Motor neuron (in vitro differentiated cells): Measurements from ENCODE around the gene ABCA2. TPM values are rescaled to one million over a fixed set of nuclear protein-coding genes. Genes with fewer than 3 reads are reported as not detected.
A peak's percentile ranks its signal among the peaks of the same experiment; 100 is the strongest.

Experiments
- ATAC-seq, 8 experiments: fragments of 200-7000 bp; cut with Tn5 transposase; replicated peaks in 6 of 8; 2 replicates each; pipeline ENCODE4 v1.8.0; 2021; ENCODE audit warnings: mild to moderate bottlenecking in 8 of 8, moderate library complexity in 8 of 8
- H3K27ac ChIP-seq, 2 donors: fragments of 250-450 bp; sonication (Bioruptor Pico); 2 replicates each; pipeline ENCODE4 v1.9.0; 2021; ENCODE audit warnings: antibody characterized with exemption in 2 of 2, mild to moderate bottlenecking in 2 of 2, moderate library complexity in 1 of 2
- H3K4me1 ChIP-seq, 2 donors: fragments of 250-450 bp; sonication (Bioruptor Pico); replicated peaks in 1 of 2; 2 replicates each; pipeline ENCODE4 v1.6.1; 2021; ENCODE audit warnings: antibody characterized with exemption in 2 of 2, mild to moderate bottlenecking in 2 of 2, moderate library complexity in 1 of 2
- H3K4me3 ChIP-seq, 5 donors: fragments of 250-450 bp; sonication (Bioruptor Pico); 2 replicates each; pipeline ENCODE4 v1.9.0; 2021; ENCODE audit warnings: antibody characterized with exemption in 5 of 5, mild to moderate bottlenecking in 5 of 5, moderate library complexity in 4 of 5
- WGBS, 10 experiments: fragments of 450-650 bp; shearing (Covaris generic); methylation state at CpG; one replicate each; pipeline ENCODE4 v1.0.0; 2022; 5-methylcytosine and 5-hydroxymethylcytosine counted together
- in situ Hi-C, 9 experiments: fragments of 400-800 bp; cut with MboI; loops; one replicate each; pipeline ENCODE4 v1.15.0; 2021; ENCODE audit warnings: low sequenced_read_pairs in 9 of 9, low pct_unique_long_range_greater_than_20kb in 2 of 9; ENCODE audit not compliant: unreplicated experiment in 9 of 9
- total RNA-seq, 8 experiments: library from RNA; unstranded; fragments of 300-600 nt; gene quantifications; 2 replicates each; pipeline versions ENCODE4 v1.2.3 to v1.2.4, GENCODE V29; 2022

Gene ABCA2
- total RNA-seq, 8 experiments from 2014 or later, result 8.1 to 27.9 (median 18.0) TPM

DNA sequence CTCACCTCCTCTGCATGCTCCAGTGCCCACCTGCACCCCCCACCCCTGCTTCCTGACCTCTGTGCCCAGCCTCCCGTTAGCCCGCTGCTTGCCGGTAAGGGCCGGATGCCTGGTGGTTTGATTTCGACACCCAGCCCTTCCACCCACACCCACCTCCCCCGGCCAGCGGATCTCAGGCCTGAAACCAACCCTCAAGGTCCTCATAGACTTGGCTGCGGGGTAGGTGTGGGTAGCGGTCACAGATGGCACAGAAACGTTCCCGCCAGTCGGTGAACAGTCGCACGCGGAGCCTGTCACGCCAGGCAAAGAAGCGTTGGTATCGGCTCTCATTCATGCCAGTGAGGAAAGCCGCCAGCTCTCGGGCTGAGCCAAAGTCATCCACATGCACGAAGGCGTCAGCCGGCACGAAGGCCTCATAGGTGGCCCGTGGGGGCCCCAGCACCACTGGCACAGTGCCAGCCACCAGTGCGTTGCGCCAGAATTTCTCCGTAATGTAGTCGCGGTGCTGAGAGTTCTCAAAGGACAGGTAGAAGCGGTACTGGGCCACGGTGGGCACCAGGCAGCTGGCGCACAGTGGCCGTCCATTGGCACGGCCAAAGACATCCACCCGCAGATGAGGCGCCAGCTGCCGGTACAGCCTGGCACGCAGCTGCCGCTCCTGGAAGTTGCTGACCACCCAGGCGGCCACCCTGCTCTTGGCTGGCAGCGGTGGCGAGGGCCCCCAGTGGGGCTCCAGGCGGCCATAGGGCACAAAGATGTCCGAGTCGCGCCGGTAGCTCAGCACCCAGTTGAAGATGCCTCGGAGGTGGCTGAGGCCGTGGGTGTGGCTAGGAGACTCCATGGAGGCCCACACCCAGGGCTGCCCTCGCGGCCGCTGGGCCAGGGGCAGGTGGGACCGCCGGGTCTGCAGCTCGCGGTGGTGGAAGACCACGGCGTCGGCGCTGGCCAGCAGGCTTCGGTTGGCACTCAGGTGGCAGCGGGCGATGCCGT, 2.8 kb upstream of the ABCA2 start:
- in situ Hi-C loops, result loop anchor here in 7 of 9 experiments (25.0 kb wide), 1 partner anchor 244 kb away; the partner anchor contains the start of genes CCDC183 (in 7 of the 7) and TMEM141 (in 7 of the 7)
- 80 to 95% (median 89%) methylated on average over 3 to 17 of the region's 65 CpGs; no CpG with 5 or more reads in 6 of the 10 experiments for WGBS, 10 experiments

GRCh38 chr9:137030006-137030405, 2.0 kb upstream of the ABCA2 start:
- 60 to 67% methylated on average over 1 to 3 of the region's 15 CpGs; no CpG with 5 or more reads in 8 of the 10 experiments for WGBS, 10 experiments
- ATAC-seq, result no peak
- Histone ChIP-seq H3K4me1 (peaks cover 41 to 46% of the 10 kb centered on the region in 2 donors), H3K27ac (no peak overlapping the region), H3K4me3 (no peak overlapping the region)
- in situ Hi-C loops, result loop anchor here in 7 of 9 experiments (25.0 kb wide), 1 partner anchor 243 kb away; the partner anchor contains the start of genes CCDC183 (in 7 of the 7) and TMEM141 (in 7 of the 7)

More for the DNA sequence above, 2.8 kb upstream of the ABCA2 start:
- H3K4me1 ChIP-seq, result peaks cover 34 to 39% of the 10 kb centered on the region in 2 donors
- no peak for ATAC-seq
- no peak overlapping the region for H3K27ac ChIP-seq
- H3K4me3 ChIP-seq, result no peak overlapping the region

- in situ Hi-C loops, result loop anchor here in 7 of 9 experiments (25.0 kb wide), 1 partner anchor 242 kb away; the partner anchor contains the start of genes CCDC183 (in 7 of the 7) and TMEM141 (in 7 of the 7)
- ATAC-seq, result peak in 7 of 8 experiments; percentile 6 to 65 (median 12)
- Histone ChIP-seq H3K4me1 (peaks cover 41 to 46% of the 10 kb centered on the region in 2 donors), H3K27ac (peak overlapping the region in 1 of 2 donors; percentile 86), H3K4me3 (peak overlapping the region; percentile 45 to 59 (median 47))
- WGBS, 10 experiments, result 17 to 92% (median 72%) methylated on average over 2 to 6 of the region's 19 CpGs; no CpG with 5 or more reads in 4 of the 10 experiments
Measured at GRCh38 chr9:137029058-137029936, 1.3 kb upstream of the ABCA2 start.

- peaks cover 41 to 46% of the 10 kb centered on the region in 2 donors for H3K4me1 ChIP-seq
- WGBS, 10 experiments, result 0 to 10% (median 0%) methylated on average over 1 to 5 of the region's 98 CpGs; no CpG with 5 or more reads in 6 of the 10 experiments
- in situ Hi-C loops, result loop anchor here in 7 of 9 experiments (25.0 kb wide), 1 partner anchor 241 kb away; the partner anchor contains the start of genes CCDC183 (in 7 of the 7) and TMEM141 (in 7 of the 7)
- peak; percentile 55 to 81 (median 64) for ATAC-seq
- H3K27ac ChIP-seq, result peak overlapping the region; percentile 47 to 86
- H3K4me3 ChIP-seq, result peak overlapping the region; percentile 45 to 59 (median 47)
Measured at GRCh38 chr9:137028263-137029057, 423 bp upstream of the ABCA2 start.

DNA sequence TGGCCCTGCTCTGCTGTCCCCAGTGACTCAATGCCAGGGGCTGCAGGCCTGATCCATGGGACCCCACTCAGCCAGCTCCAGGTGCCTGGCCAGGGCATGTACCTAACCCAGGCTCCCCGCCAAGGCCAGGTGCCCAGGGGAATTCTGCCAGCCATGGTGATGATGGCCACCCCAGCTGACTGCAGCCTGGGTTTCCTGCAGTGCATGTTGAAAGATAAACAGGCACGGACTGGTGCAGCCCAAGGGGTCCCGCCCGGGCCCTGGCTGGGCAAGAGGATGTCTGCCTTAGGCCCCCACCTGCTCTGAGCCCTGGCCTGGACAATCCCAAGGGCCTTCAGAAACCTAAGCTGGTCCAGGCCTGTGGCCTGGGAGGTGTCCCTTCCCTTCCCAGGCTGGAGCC, 1.2 kb downstream of the ABCA2 start:
- in situ Hi-C loops, result loop anchor here in 7 of 9 experiments (25.0 kb wide), 1 partner anchor 240 kb away; the partner anchor contains the start of genes CCDC183 (in 7 of the 7) and TMEM141 (in 7 of the 7)
- WGBS, 10 experiments, result 95% methylated on average over 3 of the region's 4 CpGs; no CpG with 5 or more reads in 9 of the 10 experiments
- Histone ChIP-seq H3K4me3 (peak overlapping the region in 3 of 5 donors; percentile 45 to 59 (median 51)), H3K27ac (peak overlapping the region in 1 of 2 donors; percentile 86), H3K4me1 (peaks cover 37 to 39% of the 10 kb centered on the region in 2 donors)
- no peak for ATAC-seq

GRCh38 chr9:137026384-137026783, 1.7 kb downstream of the ABCA2 start:
- in situ Hi-C loops, result loop anchor here in 7 of 9 experiments (25.0 kb wide), 1 partner anchor 239 kb away; the partner anchor contains the start of genes CCDC183 (in 7 of the 7) and TMEM141 (in 7 of the 7)
- H3K4me3 ChIP-seq, result no peak overlapping the region
- no peak overlapping the region for H3K27ac ChIP-seq
- 80% methylated on average over 1 of the region's 2 CpGs; no CpG with 5 or more reads in 9 of the 10 experiments for WGBS, 10 experiments
- peaks cover 36 to 38% of the 10 kb centered on the region in 2 donors for H3K4me1 ChIP-seq
- ATAC-seq, result no peak

DNA sequence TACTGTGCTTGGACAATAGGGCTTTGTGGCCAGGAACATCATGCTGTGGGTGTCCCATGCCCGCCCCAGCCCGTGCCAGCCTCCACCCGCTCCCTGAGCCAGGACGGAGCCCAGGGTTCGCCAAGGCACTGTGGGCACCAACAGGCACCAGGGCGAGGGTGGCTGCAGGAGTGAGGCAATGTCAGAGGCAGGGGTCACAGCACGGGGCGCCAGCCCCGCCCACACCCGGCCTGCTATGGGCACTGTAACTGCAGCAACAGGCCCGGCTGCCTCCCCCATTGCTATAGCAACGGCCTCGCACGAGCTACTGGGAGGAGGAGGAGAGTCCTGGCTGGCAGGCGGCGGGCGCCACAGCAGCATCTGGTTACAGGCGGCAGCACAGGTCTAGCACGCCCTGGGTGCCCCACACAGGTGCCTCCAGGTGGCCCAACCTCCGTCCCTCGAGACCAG, 2.5 kb downstream of the ABCA2 start:
- WGBS, 10 experiments, result 15 to 88% (median 58%) methylated on average over 4 to 8 of the region's 21 CpGs; no CpG with 5 or more reads in 7 of the 10 experiments
- Histone ChIP-seq H3K4me1 (peaks cover 36 to 38% of the 10 kb centered on the region in 2 donors), H3K27ac (no peak overlapping the region), H3K4me3 (no peak overlapping the region)
- in situ Hi-C loops, result loop anchor here in 7 of 9 experiments (25.0 kb wide), 1 partner anchor 238 kb away; the partner anchor contains the start of genes CCDC183 (in 7 of the 7) and TMEM141 (in 7 of the 7)
- peak in 5 of 8 experiments; percentile 30 to 44 (median 33) for ATAC-seq

DNA sequence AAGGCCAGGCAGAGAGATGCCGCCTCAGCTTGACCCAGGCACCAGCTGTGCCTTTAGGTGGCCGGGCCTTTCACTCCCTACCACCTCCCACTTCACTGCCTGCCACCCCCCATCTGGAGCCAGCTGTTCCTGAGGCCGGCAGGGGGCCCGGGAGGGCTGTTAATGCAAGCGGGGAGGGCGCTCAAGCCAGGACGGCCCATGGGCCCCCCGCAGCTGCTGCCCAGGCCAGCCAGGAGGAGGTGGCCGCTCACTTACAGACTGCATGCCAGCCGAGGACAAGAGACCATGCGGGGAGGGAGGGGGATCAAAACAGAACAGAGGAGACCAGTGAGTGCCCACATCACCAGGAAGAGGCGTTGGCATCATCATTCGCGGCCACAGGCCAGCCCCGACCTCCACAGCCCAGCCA, 4.5 kb downstream of the ABCA2 start:
- no peak for ATAC-seq
- WGBS, 10 experiments, result 60 to 90% (median 70%) methylated on average over 1 to 3 of the region's 15 CpGs; no CpG with 5 or more reads in 6 of the 10 experiments
- Histone ChIP-seq H3K4me1 (peaks cover 26 to 27% of the 10 kb centered on the region in 2 donors), H3K4me3 (no peak overlapping the region), H3K27ac (no peak overlapping the region)
- in situ Hi-C loops, result no loop called here

- Histone ChIP-seq H3K4me1 (peaks cover 26 to 27% of the 10 kb centered on the region in 2 donors), H3K27ac (no peak overlapping the region), H3K4me3 (no peak overlapping the region)
- no peak for ATAC-seq
- WGBS, 10 experiments, result 17 to 83% methylated on average over 2 of the region's 7 CpGs; no CpG with 5 or more reads in 8 of the 10 experiments
- in situ Hi-C loops, result no loop called here
Measured at GRCh38 chr9:137023157-137023556, 4.9 kb downstream of the ABCA2 start.

GRCh38 chr9:137022662-137023008, 5.4 kb downstream of the ABCA2 start:
- WGBS, 10 experiments, result 80 to 100% methylated on average over 1 of the region's 23 CpGs; no CpG with 5 or more reads in 8 of the 10 experiments
- peaks cover 26 to 27% of the 10 kb centered on the region in 2 donors for H3K4me1 ChIP-seq
- H3K4me3 ChIP-seq, result no peak overlapping the region
- in situ Hi-C loops, result no loop called here
- no peak overlapping the region for H3K27ac ChIP-seq
- no peak for ATAC-seq

DNA sequence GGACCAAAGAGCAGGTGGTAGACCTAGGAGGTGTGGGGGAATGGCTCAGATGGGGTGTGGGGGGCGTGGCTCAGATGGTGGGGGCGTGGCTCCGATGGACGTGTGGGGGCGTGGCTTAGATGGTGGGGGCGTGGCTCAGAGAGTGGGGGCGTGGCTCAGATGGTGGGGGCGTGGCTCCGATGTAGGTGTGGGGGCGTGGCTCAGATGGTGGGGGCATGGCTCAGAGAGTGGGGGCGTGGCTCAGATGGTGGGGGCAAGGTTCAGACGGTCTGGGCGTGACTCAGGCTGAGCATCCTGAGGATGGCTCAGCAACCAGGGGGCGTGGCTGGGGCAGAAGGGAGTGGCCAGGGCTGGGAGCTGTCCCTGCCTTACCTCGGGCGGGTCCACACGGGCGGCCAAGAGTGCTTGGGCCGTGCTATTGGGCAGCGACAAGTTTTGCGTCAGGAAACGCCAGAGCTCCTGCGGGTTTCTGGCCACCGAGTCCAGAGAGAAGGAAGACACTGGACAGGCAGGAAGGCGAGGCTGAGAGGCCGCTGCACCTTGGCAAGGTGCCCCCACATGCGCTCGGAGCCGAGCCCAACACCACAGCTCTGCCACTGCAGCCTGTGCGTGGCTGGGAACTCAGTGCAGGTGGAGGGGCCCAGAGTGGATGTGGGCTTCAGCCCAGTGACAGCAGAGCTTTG, 5.9 kb downstream of the ABCA2 start:
- ATAC-seq, result peak in 7 of 8 experiments; percentile 25 to 97 (median 44)
- in situ Hi-C loops, result no loop called here
- Histone ChIP-seq H3K4me1 (peaks cover 22 to 23% of the 10 kb centered on the region in 2 donors), H3K27ac (no peak overlapping the region), H3K4me3 (no peak overlapping the region)
- 36 to 100% methylated on average over 3 to 9 of the region's 30 CpGs; no CpG with 5 or more reads in 8 of the 10 experiments for WGBS, 10 experiments
